ENCODE results near the gene UNK. TPM values are rescaled to one million over a fixed set of nuclear protein-coding genes. Genes with fewer than 3 reads are reported as not detected.
A peak's percentile ranks its signal among the peaks of the same experiment; 100 is the strongest.
"Not testable (repeated sequence)": the region's sequence is repeated elsewhere in the genome, so short reads cannot be mapped to it uniquely, and the experiment has no call there.

The UNK gene
- total RNA-seq, 2 experiments from 2014 or later, result 37.4 to 39.8 TPM

DNA sequence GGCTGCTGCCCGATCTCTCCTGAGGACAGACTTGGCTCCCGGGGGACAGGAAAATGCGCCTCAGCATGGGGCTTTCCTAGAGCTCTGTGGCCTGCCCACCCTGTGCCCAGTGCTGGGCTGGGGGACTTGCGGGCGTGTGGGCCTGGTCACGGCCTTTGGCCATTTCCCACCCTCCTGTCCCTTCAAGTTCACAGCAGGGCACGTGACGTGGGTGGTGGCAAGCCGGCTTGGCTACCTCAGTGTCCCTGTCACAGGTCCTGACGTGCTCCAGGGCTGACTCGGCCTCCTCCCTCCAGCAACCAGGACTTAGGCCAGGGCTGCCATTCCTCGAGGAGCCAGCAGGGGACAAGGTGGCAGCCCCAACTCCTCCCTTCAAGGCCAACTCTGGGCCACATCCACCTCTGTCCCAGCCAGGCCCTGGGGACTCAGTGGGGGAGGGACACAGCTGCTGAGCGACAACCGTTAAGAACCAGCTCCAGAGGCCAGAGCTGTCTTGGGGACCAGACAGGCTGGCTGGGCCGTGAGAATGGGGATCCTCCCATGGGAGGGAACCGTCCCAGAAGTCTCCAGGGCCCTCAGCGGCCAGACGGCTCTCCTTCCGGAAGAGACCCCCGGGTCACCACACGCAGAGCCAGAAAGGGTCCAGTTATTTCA is 60.6 kb downstream of the UNK start:
- Mint-ChIP-seq H3K36me3 (peaks cover 11% of the 10 kb centered on the region), H3K27ac (peak overlapping the region; percentile 75), H3K9me3 (no peaks in the 10 kb centered on the region), H3K4me3 (peak overlapping the region; percentile 44), H3K27me3 (no peaks in the 10 kb centered on the region), H3K4me1 (peaks cover 14% of the 10 kb centered on the region)
- peak; percentile 71 for DNase-seq
- peak; percentile 36 for ATAC-seq (ENCODE audit: low read depth)
- POLR2A ChIA-PET, result interaction anchor here (0.7 to 8.7 kb wide), 12 partner anchors 11 to 92 kb away, joined by 3 to 126 read pairs (median 14); partner anchors contain the start of genes MRPL38, TRIM47, TRIM65 and UNK

DNA sequence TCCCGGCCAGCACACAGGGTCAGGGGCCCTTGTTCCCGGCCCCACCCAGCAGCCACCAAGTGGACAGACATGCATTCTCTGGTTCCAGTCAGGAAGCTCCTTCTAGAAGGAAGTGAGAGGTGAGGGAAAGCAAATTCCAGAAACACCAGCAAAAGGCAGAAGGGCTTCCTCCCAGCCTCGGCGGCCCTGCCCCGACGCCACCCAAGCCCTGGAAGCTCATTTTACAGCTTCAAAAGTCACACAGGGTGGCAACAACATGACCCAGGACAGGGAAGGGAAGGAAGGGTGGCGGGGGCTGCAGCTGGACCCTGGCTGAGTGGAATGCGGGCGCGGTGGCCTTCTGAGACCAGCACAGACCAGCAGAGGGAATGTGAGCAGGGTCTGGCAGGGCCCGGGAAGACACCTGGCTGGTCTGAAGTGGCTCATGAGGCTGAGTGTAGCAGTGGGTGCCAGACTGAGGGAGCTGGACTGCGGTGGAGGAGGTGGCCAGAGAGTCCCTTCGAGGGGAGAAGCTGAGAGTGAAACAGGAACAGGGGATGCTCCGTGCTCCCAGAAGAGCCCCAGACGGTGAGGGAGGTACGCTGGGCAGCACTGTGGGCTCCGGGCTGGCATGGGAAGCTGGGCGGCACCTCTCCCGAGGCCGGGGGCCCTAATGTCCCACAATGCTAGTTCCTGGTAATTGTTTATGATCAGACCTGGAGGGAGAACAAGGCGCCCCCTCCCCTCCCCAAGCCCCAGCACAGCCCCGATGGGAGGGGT is 61.5 kb downstream of the UNK start:
- Mint-ChIP-seq H3K27ac (peak overlapping the region; percentile 83), H3K27me3 (no peaks in the 10 kb centered on the region), H3K9me3 (no peaks in the 10 kb centered on the region), H3K36me3 (peaks cover 11% of the 10 kb centered on the region), H3K4me3 (peak overlapping the region; percentile 51), H3K4me1 (peaks cover 14% of the 10 kb centered on the region)
- ATAC-seq (ENCODE audit: low read depth), result no peak
- no peak for DNase-seq
- POLR2A ChIA-PET, result interaction anchor here (2.8 to 8.7 kb wide), 6 partner anchors 10 to 69 kb away, joined by 9 to 126 read pairs (median 57); partner anchors contain the start of genes TRIM65 and WBP2

DNA sequence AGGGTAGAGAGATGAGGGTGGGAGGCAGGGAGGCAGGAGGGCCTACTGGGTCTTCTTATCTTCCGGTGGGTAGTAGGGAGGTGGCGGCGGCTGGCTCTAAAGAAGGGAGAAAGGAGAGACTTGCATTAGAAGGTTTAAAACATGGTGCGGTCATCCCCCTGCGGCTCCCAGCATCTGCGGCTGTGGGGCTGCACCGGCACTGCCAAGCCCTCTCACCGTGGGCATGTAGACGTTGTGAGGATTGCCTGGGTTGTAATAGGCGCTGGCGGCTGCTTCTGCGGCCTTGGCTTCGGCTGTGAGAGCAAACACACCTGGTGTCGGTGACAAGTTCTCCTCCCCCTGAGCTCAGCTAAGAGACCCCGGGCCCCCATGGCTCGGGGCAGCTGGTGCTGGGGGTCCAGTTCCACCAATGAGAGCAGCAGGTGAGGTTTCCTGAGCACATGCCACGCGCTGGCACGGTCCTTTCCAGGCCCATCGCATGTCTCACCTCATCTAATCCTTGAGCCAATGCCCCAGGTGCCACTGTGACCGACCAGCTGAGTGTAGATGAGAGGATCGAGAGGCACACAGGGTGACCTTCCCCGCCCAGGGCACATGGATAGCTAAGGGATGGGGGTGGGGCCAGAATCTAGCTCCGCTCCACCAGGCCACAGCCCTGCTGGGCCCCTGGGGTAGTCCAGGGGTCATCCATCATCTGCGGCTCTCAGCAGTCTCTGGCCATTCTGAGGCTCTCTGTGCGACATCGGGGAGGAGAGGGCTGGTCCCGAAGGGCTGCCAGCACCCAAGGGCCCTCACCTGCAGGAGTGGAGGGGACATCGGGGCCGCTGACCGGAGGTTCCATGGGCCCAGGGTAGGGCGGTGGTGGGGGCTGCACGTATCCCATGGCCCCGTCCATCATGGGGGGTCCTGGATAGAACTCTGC is 62.3 kb downstream of the UNK start:
- ATAC-seq (ENCODE audit: low read depth), result no peak
- POLR2A ChIA-PET, result interaction anchor here (1.5 to 8.7 kb wide), 4 partner anchors 9 to 93 kb away, joined by 5 to 126 read pairs (median 54); partner anchors contain the start of gene WBP2
- no peaks in the 10 kb centered on the region for H3K9me3 Mint-ChIP-seq
- H3K4me1 Mint-ChIP-seq, result peaks cover 13% of the 10 kb centered on the region
- no peak for DNase-seq
- no peak overlapping the region for H3K4me3 Mint-ChIP-seq
- no peaks in the 10 kb centered on the region for H3K27me3 Mint-ChIP-seq
- H3K36me3 Mint-ChIP-seq, result peaks cover 11% of the 10 kb centered on the region
- peak overlapping the region; percentile 25 for H3K27ac Mint-ChIP-seq

- POLR2A ChIA-PET, result interaction anchor here (0.9 to 8.7 kb wide), 5 partner anchors 15 to 94 kb away, joined by 3 to 126 read pairs (median 5); a partner anchor contains a TSS
- Mint-ChIP-seq H3K4me3 (no peak overlapping the region), H3K36me3 (peaks cover 9% of the 10 kb centered on the region), H3K4me1 (peaks cover 11% of the 10 kb centered on the region), H3K9me3 (no peaks in the 10 kb centered on the region), H3K27me3 (no peaks in the 10 kb centered on the region), H3K27ac (peak overlapping the region; percentile 46)
- no peak for DNase-seq
- no peak for ATAC-seq (ENCODE audit: low read depth)
These were observed 63.3 kb downstream of the UNK start for GRCh38 chr17:75847614-75848522.

- DNase-seq (peak; percentile 85), ATAC-seq (ENCODE audit: low read depth) (no peak)
- Mint-ChIP-seq H3K27ac (peak overlapping the region; percentile 46), H3K27me3 (no peaks in the 10 kb centered on the region), H3K4me3 (no peak overlapping the region), H3K36me3 (peaks cover 6% of the 10 kb centered on the region), H3K4me1 (peaks cover 11% of the 10 kb centered on the region), H3K9me3 (no peaks in the 10 kb centered on the region)
- POLR2A ChIA-PET, result interaction anchor here (0.9 to 8.7 kb wide), 7 partner anchors 16 to 95 kb away, joined by 3 to 126 read pairs (median 4); a partner anchor contains a TSS
These were observed 64.1 kb downstream of the UNK start for GRCh38 chr17:75848523-75849278.

- Mint-ChIP-seq H3K27me3 (no peaks in the 10 kb centered on the region), H3K9me3 (no peaks in the 10 kb centered on the region), H3K4me1 (peaks cover 14% of the 10 kb centered on the region), H3K36me3 (peaks cover 6% of the 10 kb centered on the region), H3K27ac (no peak overlapping the region), H3K4me3 (no peak overlapping the region)
- DNase-seq, result no peak
- ATAC-seq (ENCODE audit: low read depth), result no peak
- POLR2A ChIA-PET, result interaction anchor here (1.0 to 8.7 kb wide), 3 partner anchors 16 to 72 kb away, joined by 3 to 126 read pairs (median 4); a partner anchor contains a TSS
These were observed 64.7 kb downstream of the UNK start for GRCh38 chr17:75849279-75849646.

- Mint-ChIP-seq H3K4me1 (peaks cover 15% of the 10 kb centered on the region), H3K27ac (no peak overlapping the region), H3K27me3 (no peaks in the 10 kb centered on the region), H3K4me3 (no peak overlapping the region), H3K36me3 (peaks cover 6% of the 10 kb centered on the region), H3K9me3 (no peaks in the 10 kb centered on the region)
- no peak for DNase-seq
- POLR2A ChIA-PET, result interaction anchor here (1.0 to 8.7 kb wide), 5 partner anchors 15 to 73 kb away, joined by 3 to 126 read pairs (median 4); a partner anchor contains a TSS
- ATAC-seq (ENCODE audit: low read depth), result no peak
These were observed 65.1 kb downstream of the UNK start for GRCh38 chr17:75849724-75850123.

DNA sequence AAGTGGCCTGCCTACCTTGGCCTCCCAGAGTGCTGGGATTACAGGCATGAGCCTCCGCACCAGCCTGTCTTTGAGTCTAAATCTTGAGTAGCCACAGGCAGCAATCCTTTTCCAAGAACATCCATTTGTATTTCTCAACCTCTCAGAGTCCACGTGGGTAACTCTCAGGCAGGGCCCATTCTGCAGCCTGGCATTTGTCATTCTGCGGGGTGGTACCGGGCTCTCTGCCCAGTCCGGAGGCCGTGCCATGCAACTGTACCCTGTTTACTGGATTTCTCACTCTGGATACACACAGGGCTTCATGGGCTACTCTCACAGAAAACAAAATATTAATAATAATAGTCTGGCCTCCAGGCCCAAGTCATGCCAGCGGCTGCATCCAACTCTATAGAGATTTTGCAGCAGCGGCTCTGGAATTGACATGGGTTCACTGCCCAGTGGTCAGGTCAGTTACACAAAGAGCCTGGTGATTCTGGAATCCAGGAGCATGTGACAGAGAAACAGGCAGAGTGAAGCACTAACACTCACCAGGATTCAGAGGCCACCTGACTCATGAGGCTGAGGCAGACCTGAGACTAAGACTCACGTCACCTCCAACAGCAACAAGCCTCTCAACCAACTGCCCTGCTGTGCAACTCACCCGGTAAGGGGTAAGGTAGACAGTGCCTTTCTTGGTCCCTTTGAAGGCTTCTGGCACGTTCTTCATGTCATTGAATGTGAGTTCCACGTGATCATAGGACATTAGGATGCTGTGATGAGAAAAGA is 66.5 kb downstream of the UNK start:
- peaks cover 11% of the 10 kb centered on the region for H3K4me1 Mint-ChIP-seq
- no peaks in the 10 kb centered on the region for H3K27me3 Mint-ChIP-seq
- no peak for DNase-seq
- H3K4me3 Mint-ChIP-seq, result no peak overlapping the region
- ATAC-seq (ENCODE audit: low read depth), result no peak
- H3K36me3 Mint-ChIP-seq, result peaks cover 6% of the 10 kb centered on the region
- POLR2A ChIA-PET, result interaction anchor here (0.7 to 9.0 kb wide), 5 partner anchors 6 to 87 kb away, joined by 3 to 126 read pairs (median 7); partner anchors contain the start of gene UNC13D
- no peaks in the 10 kb centered on the region for H3K9me3 Mint-ChIP-seq
- no peak overlapping the region for H3K27ac Mint-ChIP-seq

- POLR2A ChIA-PET, result interaction anchor here (0.7 to 9.0 kb wide), 2 partner anchors 7 to 88 kb away, joined by 3 to 101 read pairs; partner anchors contain the start of gene UNC13D
- ATAC-seq (ENCODE audit: low read depth); DNase-seq; H3K27ac Mint-ChIP-seq; H3K9me3 Mint-ChIP-seq; H3K36me3 Mint-ChIP-seq; H3K27me3 Mint-ChIP-seq; H3K4me3 Mint-ChIP-seq: not testable (repeated sequence)
- H3K4me1 Mint-ChIP-seq, result peaks cover 16% of the 10 kb centered on the region
These were observed 67.0 kb downstream of the UNK start for GRCh38 chr17:75851693-75851991.

DNA sequence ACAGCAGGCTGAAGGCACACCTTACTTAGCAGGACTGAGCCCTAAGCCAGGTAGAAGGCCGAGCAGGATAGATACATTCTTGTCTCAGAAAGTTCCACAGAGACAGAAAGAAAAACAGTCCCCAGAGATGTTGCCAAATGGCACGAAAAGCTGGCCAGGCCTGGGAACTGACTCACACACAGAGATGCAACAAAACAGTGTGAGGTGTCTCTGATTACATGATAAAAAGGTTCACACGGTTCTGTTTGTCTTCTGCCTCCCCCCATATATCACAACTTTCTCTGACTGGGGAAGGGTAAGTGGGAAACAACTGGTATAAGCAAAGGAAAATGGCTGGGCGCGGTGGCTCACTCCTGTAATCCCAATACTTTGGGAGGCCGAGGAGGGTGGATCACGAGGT is 68.8 kb downstream of the UNK start:
- ATAC-seq (ENCODE audit: low read depth) (no peak), DNase-seq (no peak)
- H3K4me3 Mint-ChIP-seq, result no peak overlapping the region
- no peaks in the 10 kb centered on the region for H3K9me3 Mint-ChIP-seq
- H3K4me1 Mint-ChIP-seq, result peaks cover 18% of the 10 kb centered on the region
- no peak overlapping the region for H3K27ac Mint-ChIP-seq
- peaks cover under 1% of the 10 kb centered on the region for H3K36me3 Mint-ChIP-seq
- H3K27me3 Mint-ChIP-seq, result no peaks in the 10 kb centered on the region
- POLR2A ChIA-PET, result interaction anchor here (1.0 to 9.0 kb wide), 4 partner anchors 9 to 74 kb away, joined by 3 to 101 read pairs (median 8); partner anchors contain the start of gene UNC13D
